Neuronal stem cell (in vitro differentiated cells): Measurements from ENCODE around the gene C16orf87.
A peak's percentile ranks its signal among the peaks of the same experiment; 100 is the strongest.

Source experiments
- DNase-seq: peaks from one replicate; pipeline ENCODE4 v3.0.0-alpha.2; 2013; ENCODE audit warnings: low spot score
- H2AFZ ChIP-seq: one replicate; pipeline ENCODE4 v1.6.1; 2013; ENCODE audit warnings: mild to moderate bottlenecking, low read length, inconsistent platforms
- H2AK5ac ChIP-seq: 2 replicates; pipeline ENCODE4 v1.6.1; 2013; ENCODE audit warnings: low read depth, mild to moderate bottlenecking, inconsistent platforms, low read length, moderate library complexity, mixed read lengths
- H2BK120ac ChIP-seq: 2 replicates; pipeline ENCODE4 v1.6.1; 2013; ENCODE audit warnings: low read depth, mild to moderate bottlenecking, inconsistent platforms, low read length, moderate library complexity, mixed read lengths
- H2BK12ac ChIP-seq: one replicate; pipeline ENCODE4 v1.6.1; 2013; ENCODE audit warnings: low read length, inconsistent platforms
- H2BK15ac ChIP-seq: 2 replicates; pipeline ENCODE4 v1.6.1; 2013; ENCODE audit warnings: mild to moderate bottlenecking, low read length, inconsistent platforms, mixed read lengths
- H2BK5ac ChIP-seq: one replicate; pipeline ENCODE4 v1.6.1; 2013; ENCODE audit warnings: inconsistent platforms, mild to moderate bottlenecking, low read length, moderate library complexity
- H3K14ac ChIP-seq: one replicate; pipeline ENCODE4 v1.6.1; 2013; ENCODE audit warnings: low read length, inconsistent platforms
- H3K18ac ChIP-seq: 2 replicates; pipeline ENCODE4 v1.6.1; 2013; ENCODE audit warnings: low read length, inconsistent platforms
- H3K23ac ChIP-seq: 2 replicates; pipeline ENCODE4 v1.6.1; 2013; ENCODE audit warnings: low read depth, mild to moderate bottlenecking, mixed read lengths, low read length, inconsistent platforms; ENCODE audit not compliant: poor library complexity
- H3K27ac ChIP-seq: replicated peaks from 3 replicates; pipeline ENCODE4 v1.5.1; 2013; ENCODE audit warnings: low read length, inconsistent platforms
- H3K27me3 ChIP-seq, 3 experiments: 2 replicates each; pipeline ENCODE4 v1.6.1; 2013; ENCODE audit warnings: low read length in 3 of 3, mild to moderate bottlenecking in 2 of 3, inconsistent platforms in 1 of 3, low read depth in 1 of 3, mixed read lengths in 1 of 3, moderate library complexity in 1 of 3; ENCODE audit not compliant: control insufficient read depth in 3 of 3, insufficient read depth in 3 of 3
- H3K36me3 ChIP-seq, 2 donors: replicated peaks in 1 of 2; 2 replicates each; pipeline ENCODE4 v1.6.1; 2013; ENCODE audit warnings: low read length in 2 of 2; ENCODE audit not compliant: control insufficient read depth in 2 of 2, insufficient read depth in 2 of 2
- H3K4ac ChIP-seq: 2 replicates; pipeline ENCODE4 v1.6.1; 2013; ENCODE audit warnings: inconsistent platforms, mild to moderate bottlenecking, low read length, moderate library complexity
- H3K4me1 ChIP-seq, 2 donors: 1 replicate in 1 of 2; 2 replicates in 1 of 2; pipeline ENCODE4 v1.6.1; 2013; ENCODE audit warnings: low read length in 2 of 2, low read depth in 1 of 2; ENCODE audit not compliant: control insufficient read depth in 2 of 2, insufficient read depth in 1 of 2
- H3K4me2 ChIP-seq: one replicate; pipeline ENCODE4 v1.6.1; 2013; ENCODE audit warnings: mild to moderate bottlenecking, low read length, inconsistent platforms; ENCODE audit not compliant: insufficient read depth, poor library complexity, severe bottlenecking
- H3K4me3 ChIP-seq, 2 donors: 2 replicates each; pipeline ENCODE4 v1.5.1; 2013; ENCODE audit warnings: low read length in 2 of 2, mild to moderate bottlenecking in 2 of 2, inconsistent platforms in 1 of 2, moderate library complexity in 1 of 2
- H3K79me1 ChIP-seq: one replicate; pipeline ENCODE4 v1.6.1; 2013; ENCODE audit warnings: low read depth, mild to moderate bottlenecking, inconsistent platforms, low read length, moderate library complexity
- H3K9ac ChIP-seq: one replicate; pipeline ENCODE4 v1.6.1; 2013; ENCODE audit warnings: mild to moderate bottlenecking, low read depth, low read length, inconsistent platforms; ENCODE audit not compliant: poor library complexity
- H3K9me3 ChIP-seq, 2 donors: replicated peaks in 1 of 2; 2 replicates each; pipeline versions ENCODE3 to v1.6.1; 2013; ENCODE audit warnings: low read length in 2 of 2, mild to moderate bottlenecking in 2 of 2, inconsistent platforms in 1 of 2, low read depth in 1 of 2, mixed read lengths in 1 of 2, moderate library complexity in 1 of 2; ENCODE audit not compliant: control insufficient read depth in 2 of 2, insufficient read depth in 1 of 2
- H4K8ac ChIP-seq: one replicate; pipeline ENCODE4 v1.6.1; 2013; ENCODE audit warnings: low read depth, mild to moderate bottlenecking, inconsistent platforms, low read length, moderate library complexity
- H4K91ac ChIP-seq: one replicate; pipeline ENCODE4 v1.6.1; 2013; ENCODE audit warnings: low read length, low read depth, mild to moderate bottlenecking, inconsistent platforms; ENCODE audit not compliant: poor library complexity
- WGBS, 2 donors: extraction: QIAGEN DNeasy Blood & Tissue Kit; methylation state at CpG; one replicate each; pipeline ENCODE4 v1.1.7; 2013; ENCODE audit warnings: missing lambda C conversion rate in 2 of 2, mixed read lengths in 1 of 2; ENCODE audit not compliant: insufficient read length in 2 of 2, insufficient replicate concordance in 1 of 2; ENCODE audit errors: extremely low coverage in 2 of 2; 5-methylcytosine and 5-hydroxymethylcytosine counted together

Gene C16orf87

DNA sequence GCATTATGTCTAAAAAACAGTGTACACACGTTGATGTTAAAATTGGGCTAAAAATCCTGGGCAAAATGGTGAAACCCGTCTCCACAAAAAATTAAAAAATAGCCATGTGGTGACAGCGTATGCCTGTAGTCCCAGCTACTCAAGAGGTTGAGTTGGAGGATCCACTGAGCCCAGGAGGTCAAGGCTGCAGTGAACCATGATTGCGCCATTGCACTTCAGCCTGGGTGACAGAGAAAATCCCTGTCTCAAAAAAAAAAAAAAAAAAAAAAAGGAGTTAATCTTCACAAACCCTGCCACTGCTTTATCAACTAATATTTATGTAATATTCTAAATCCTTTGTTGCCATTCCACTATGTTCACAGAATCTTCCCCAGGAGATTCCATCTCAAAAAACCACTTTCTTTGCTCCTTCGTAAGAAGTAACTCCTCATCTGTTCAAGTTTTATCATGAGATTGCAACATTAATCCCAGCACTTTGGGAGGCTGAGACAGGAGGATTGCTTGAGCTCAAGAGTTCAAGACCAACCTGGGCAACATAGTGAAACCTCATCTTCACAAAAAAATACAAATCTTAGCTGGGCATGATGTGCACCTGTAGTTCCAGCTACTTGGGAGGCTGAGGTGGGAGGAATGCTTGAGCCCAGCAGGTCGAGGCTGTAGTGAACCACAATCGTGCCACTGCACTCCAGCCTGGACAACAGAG is 1.9 kb upstream of the C16orf87 start:
- no peak overlapping the region for H2BK15ac ChIP-seq
- no peak overlapping the region for H4K91ac ChIP-seq
- peaks cover 1 to 2% of the 10 kb centered on the region in 2 donors for H3K4me1 ChIP-seq
- no peaks in the 10 kb centered on the region for H3K36me3 ChIP-seq
- no peak overlapping the region for H2AK5ac ChIP-seq
- WGBS, 2 donors, result no CpG with 5 or more reads among the region's 7 CpGs
- DNase-seq, result no peak
- peaks cover 1% of the 10 kb centered on the region for H3K79me1 ChIP-seq
- no peak overlapping the region for H2AFZ ChIP-seq
- H3K14ac ChIP-seq, result no peak overlapping the region
- no peak overlapping the region for H3K18ac ChIP-seq
- no peak overlapping the region for H3K4ac ChIP-seq
- no peak overlapping the region for H3K9ac ChIP-seq
- no peak overlapping the region for H3K4me2 ChIP-seq
- H2BK120ac ChIP-seq, result no peak overlapping the region
- no peak overlapping the region for H2BK12ac ChIP-seq
- H3K4me3 ChIP-seq, result no peak overlapping the region
- peaks cover 0 to 16% (median 0%) of the 10 kb centered on the region in 3 experiments for H3K27me3 ChIP-seq
- H2BK5ac ChIP-seq, result no peak overlapping the region
- H3K27ac ChIP-seq, result no peak overlapping the region
- H3K23ac ChIP-seq, result no peak overlapping the region
- peaks cover 0 to 4% of the 10 kb centered on the region in 2 donors for H3K9me3 ChIP-seq
- H4K8ac ChIP-seq, result no peak overlapping the region

DNA sequence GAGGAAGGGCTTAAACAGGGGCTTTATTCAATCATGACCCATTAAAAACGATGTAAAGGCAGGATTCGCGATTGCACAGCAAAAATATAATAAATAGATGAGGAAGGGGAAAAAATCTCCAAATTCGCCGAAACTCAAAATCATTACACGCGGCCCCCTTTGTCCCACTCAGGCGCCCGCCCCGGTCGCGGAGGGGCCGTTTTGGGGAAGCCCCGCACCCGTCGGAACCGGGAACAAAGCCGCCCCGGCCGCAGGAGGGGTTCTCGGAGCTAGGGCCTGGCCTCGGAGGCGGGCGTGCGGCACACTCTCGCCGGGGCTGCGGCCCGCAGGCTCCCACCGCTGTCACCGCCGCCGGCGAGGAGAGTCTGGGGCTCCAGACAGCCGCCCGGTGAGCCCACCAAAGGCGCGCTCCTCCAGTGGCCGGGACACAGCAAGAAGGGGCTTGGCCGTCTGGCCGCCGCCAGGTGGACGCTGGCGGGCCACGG is 521 bp downstream of the C16orf87 start:
- no CpG with 5 or more reads among the region's 45 CpGs for WGBS, 2 donors
- H3K4me2 ChIP-seq, result peak overlapping the region; percentile 23
- H3K9me3 ChIP-seq, result peaks cover 0 to 4% of the 10 kb centered on the region in 2 donors
- no peak overlapping the region for H2BK15ac ChIP-seq
- H4K91ac ChIP-seq, result no peak overlapping the region
- H2BK12ac ChIP-seq, result no peak overlapping the region
- peak overlapping the region; percentile 98 for H3K18ac ChIP-seq
- H2BK5ac ChIP-seq, result peak overlapping the region; percentile 96
- H3K36me3 ChIP-seq, result no peaks in the 10 kb centered on the region
- peak overlapping the region; percentile 88 for H2AFZ ChIP-seq
- H3K27me3 ChIP-seq, result peaks cover 0 to 16% (median 0%) of the 10 kb centered on the region in 3 experiments
- peak overlapping the region; percentile 89 for H3K27ac ChIP-seq
- peak; percentile 8 for DNase-seq
- H3K9ac ChIP-seq, result peak overlapping the region; percentile 84
- H2BK120ac ChIP-seq, result no peak overlapping the region
- H4K8ac ChIP-seq, result no peak overlapping the region
- H3K79me1 ChIP-seq, result peaks cover 1% of the 10 kb centered on the region
- H2AK5ac ChIP-seq, result peak overlapping the region; percentile 84
- peak overlapping the region; percentile 90 to 97 for H3K4me3 ChIP-seq
- H3K14ac ChIP-seq, result peak overlapping the region; percentile 63
- H3K4me1 ChIP-seq, result peaks cover 1 to 5% of the 10 kb centered on the region in 2 donors
- no peak overlapping the region for H3K4ac ChIP-seq
- peak overlapping the region; percentile 98 for H3K23ac ChIP-seq

DNA sequence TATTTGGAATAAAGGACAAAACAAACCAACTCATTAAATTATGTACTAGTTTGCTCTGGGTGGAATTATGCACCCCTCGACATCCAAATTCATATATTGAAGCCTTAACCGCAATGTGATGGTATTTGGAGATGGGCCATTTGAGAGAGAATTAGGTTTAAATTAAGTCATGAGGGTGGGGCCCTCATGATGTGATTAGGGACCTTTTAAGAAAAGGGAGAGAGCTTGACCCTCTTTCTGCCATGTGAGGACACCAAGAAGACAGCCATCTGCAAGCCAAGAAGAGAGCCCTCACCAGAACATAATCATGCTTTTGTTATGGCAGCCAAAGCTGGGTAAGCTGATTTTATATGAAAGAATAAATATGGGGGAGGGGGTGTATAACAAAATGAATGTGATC is 2.0 kb downstream of the C16orf87 start:
- H3K4me3 ChIP-seq, result peak overlapping the region in 1 of 2 donors; percentile 90
- no peak overlapping the region for H3K4me2 ChIP-seq
- no CpG with 5 or more reads among the region's 2 CpGs for WGBS, 2 donors
- H2AFZ ChIP-seq, result no peak overlapping the region
- no peak overlapping the region for H3K23ac ChIP-seq
- H2BK12ac ChIP-seq, result no peak overlapping the region
- no peak overlapping the region for H3K9ac ChIP-seq
- peaks cover 0 to 4% of the 10 kb centered on the region in 2 donors for H3K9me3 ChIP-seq
- H3K18ac ChIP-seq, result no peak overlapping the region
- H3K79me1 ChIP-seq, result peaks cover 1% of the 10 kb centered on the region
- no peak overlapping the region for H2BK15ac ChIP-seq
- H3K14ac ChIP-seq, result no peak overlapping the region
- no peak overlapping the region for H4K8ac ChIP-seq
- H3K36me3 ChIP-seq, result peaks cover 0 to 13% of the 10 kb centered on the region in 2 donors
- peaks cover 0 to 11% (median 0%) of the 10 kb centered on the region in 3 experiments for H3K27me3 ChIP-seq
- no peak for DNase-seq
- no peak overlapping the region for H3K4ac ChIP-seq
- no peak overlapping the region for H3K27ac ChIP-seq
- no peak overlapping the region for H2BK5ac ChIP-seq
- H3K4me1 ChIP-seq, result peaks cover 1 to 5% of the 10 kb centered on the region in 2 donors
- H2AK5ac ChIP-seq, result no peak overlapping the region
- H4K91ac ChIP-seq, result no peak overlapping the region
- H2BK120ac ChIP-seq, result no peak overlapping the region

DNA sequence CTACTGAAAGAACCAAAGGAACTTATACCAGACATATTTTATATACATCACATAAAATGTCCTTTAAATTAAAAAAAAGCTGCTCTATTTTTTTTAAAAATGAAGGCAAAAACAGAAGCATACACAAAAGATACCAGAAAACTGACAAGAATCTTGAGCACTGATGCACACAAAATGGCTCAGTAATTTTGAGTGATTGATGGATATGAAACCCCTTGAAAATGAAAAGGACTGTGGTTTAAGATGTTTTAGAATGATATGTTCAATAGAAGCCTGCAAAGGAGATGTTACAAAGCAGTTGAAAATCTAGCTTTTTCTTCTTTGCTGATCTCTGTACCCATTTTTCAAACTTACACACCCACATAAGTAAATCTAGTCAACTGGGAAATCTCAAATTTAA is 2.7 kb downstream of the C16orf87 start:
- H4K91ac ChIP-seq, result no peak overlapping the region
- H3K18ac ChIP-seq, result no peak overlapping the region
- no peak overlapping the region for H4K8ac ChIP-seq
- no peak overlapping the region for H3K14ac ChIP-seq
- peaks cover 0 to 7% (median 0%) of the 10 kb centered on the region in 3 experiments for H3K27me3 ChIP-seq
- no peak overlapping the region for H2AFZ ChIP-seq
- no peak overlapping the region for H3K23ac ChIP-seq
- no peak overlapping the region for H2AK5ac ChIP-seq
- DNase-seq, result no peak
- no peak overlapping the region for H3K4ac ChIP-seq
- no peak overlapping the region for H3K4me3 ChIP-seq
- H3K4me1 ChIP-seq, result peaks cover 1 to 5% of the 10 kb centered on the region in 2 donors
- H2BK12ac ChIP-seq, result no peak overlapping the region
- no peak overlapping the region for H3K9ac ChIP-seq
- H3K27ac ChIP-seq, result no peak overlapping the region
- no peak overlapping the region for H2BK15ac ChIP-seq
- no peak overlapping the region for H2BK120ac ChIP-seq
- H3K4me2 ChIP-seq, result no peak overlapping the region
- peaks cover 0 to 19% of the 10 kb centered on the region in 2 donors for H3K36me3 ChIP-seq
- peaks cover 0 to 4% of the 10 kb centered on the region in 2 donors for H3K9me3 ChIP-seq
- peaks cover 1% of the 10 kb centered on the region for H3K79me1 ChIP-seq
- H2BK5ac ChIP-seq, result no peak overlapping the region
